GM21529 (cell line): ENCODE results near the gene COX5A.

Source experiments
- ATAC-seq: cut with Tn5 transposase; IDR thresholded peaks from one replicate; pipeline ENCODE4 v1.9.1; 2021; ENCODE audit not compliant: unreplicated experiment

The COX5A gene

GRCh38 chr15:74937590-74938371, at the start of gene COX5A:
COX5A (minus strand) TSS chr15:74938073; CDS start chr15:74938014, 59 bp downstream.
- ATAC-seq, result peak; percentile 91

DNA sequence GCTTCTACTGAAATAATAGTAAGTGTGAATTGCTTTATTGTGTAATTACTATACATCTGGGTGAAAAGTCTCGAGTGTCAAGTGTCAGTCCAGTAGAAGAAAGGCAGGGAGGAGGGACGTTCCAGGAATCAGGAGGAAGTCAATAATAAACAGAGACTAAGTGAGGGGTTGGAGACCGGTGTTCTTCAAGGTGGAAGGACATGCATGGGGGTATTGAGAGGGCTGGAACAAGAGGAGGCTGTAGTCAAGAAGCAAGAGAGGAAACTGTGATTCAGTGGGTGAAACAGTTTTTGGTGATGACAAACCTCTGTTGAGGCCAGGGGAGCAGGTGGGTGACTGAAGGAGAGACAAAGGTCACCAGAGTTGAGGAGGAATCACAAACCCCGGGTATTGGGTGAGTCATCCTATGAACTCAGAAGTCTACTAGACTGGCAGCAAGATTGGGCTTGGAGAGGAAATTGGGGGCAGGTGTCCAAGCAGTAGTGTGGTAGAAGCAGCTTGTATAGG, 45.9 kb upstream of the COX5A start:
- ATAC-seq, result peak; percentile 56

- no peak for ATAC-seq
These were observed 44.3 kb upstream of the COX5A start for GRCh38 chr15:74982183-74982582.

DNA sequence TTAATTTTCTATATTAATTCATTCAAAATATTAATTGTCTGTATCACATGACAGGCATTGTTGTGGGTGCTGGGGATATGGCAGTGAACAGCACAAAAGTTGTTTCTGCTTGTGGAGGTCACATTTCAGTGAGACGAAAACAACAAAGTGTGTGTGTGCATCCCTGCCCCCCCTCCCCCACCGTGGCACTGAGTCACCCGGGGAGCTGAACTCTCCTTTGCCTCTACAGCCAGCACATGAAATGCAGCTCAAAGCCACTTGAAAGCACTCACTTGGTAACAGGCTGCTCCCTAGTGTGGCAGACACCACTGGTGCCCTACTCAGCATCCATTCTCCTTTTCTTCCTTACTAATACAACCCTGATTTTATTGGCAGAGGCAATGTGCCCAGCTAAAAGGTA, 40.6 kb upstream of the COX5A start:
- ATAC-seq, result no peak

GRCh38 chr15:74978077-74978476, 40.2 kb upstream of the COX5A start:
- ATAC-seq, result no peak

- no peak for ATAC-seq
These were observed 39.7 kb upstream of the COX5A start for GRCh38 chr15:74977599-74977998.

DNA sequence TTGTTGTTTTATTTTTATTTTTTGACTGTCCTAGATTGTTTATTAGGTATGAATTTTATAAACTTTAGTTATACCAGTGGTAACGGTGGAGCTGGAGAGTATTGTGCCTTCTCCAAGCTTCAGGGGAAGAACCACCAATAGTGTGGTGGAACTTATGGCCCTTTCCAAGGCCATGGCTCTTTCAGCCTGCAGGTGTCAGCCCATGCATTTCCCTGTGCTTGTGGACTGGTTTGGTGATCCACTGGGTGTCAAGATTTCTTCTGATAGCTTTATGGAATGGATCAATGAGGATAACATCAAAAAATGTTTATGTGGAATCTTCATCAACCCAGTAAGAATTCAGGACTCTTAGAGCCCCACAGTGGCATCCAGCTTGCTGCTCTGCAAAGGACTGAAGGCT, 38.3 kb upstream of the COX5A start:
- no peak for ATAC-seq

GRCh38 chr15:74967670-74968069, 29.8 kb upstream of the COX5A start:
- ATAC-seq, result no peak

GRCh38 chr15:74964794-74965193, 26.9 kb upstream of the COX5A start:
- no peak for ATAC-seq

DNA sequence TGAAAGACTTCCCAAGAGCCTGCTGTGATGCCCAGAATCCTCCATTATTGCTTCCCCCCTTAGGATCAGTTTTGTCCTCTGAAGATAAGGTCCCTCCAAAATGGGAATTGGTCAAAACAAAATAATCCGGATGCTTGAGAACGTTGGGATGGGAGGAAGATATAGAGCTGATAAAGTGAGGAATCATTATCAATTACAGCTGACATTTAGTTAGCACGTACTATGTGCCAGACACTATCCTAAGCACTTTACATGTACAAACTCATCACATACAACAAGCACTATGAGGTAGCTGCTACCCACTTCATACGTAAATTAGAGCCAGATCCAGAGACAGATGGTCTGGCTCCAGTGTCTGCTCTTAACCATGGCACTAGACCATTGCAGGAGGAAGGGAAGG, 25.3 kb upstream of the COX5A start:
- ATAC-seq, result no peak

DNA sequence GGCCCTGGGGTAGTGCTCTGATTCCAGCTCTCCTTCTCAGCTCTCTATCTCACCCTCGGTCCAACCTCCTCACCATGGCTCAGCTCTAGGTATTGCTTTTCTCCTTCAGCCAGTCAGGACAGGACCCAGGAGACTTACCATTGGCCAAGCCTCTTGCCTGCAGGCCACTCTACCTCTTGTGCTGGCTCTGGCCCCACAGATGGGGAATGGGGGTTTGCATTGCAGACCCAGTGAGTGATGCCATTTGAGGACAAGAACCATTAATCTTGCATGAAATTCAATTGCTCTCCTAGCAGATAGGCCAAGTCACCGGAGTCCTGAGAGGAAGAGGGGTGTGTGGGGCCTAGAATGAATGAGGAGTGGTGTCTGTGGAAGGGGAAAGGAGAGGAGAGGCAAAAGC, 24.8 kb upstream of the COX5A start:
- ATAC-seq, result no peak

DNA sequence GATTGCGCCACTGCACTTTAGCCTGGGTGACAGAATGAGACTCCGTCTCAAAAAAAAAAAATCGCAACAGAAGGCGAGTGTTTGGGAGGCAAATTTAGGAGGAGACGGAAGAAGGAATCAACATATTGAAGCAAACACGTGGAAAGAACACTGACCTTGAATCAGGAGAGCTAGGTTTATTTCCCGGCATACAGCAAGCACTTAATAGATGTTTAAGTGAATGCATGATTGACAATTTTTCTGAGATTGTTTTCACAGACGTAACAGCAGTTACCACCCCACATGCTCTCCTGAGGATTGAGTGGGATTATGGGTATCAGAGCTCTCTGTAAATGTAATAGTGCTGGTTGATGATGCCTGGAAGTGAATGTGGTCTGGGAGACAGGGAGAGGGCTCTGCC, 24.3 kb upstream of the COX5A start:
- ATAC-seq, result no peak

- ATAC-seq, result no peak
These were observed 23.7 kb upstream of the COX5A start for GRCh38 chr15:74961616-74962015.

- no peak for ATAC-seq
These were observed 23.2 kb upstream of the COX5A start for GRCh38 chr15:74960995-74961588.

GRCh38 chr15:74960286-74960685, 22.4 kb upstream of the COX5A start:
- ATAC-seq, result no peak

GRCh38 chr15:74959586-74959939, 21.7 kb upstream of the COX5A start:
- ATAC-seq, result no peak

GRCh38 chr15:74958908-74959585, 21.2 kb upstream of the COX5A start:
- ATAC-seq, result no peak

DNA sequence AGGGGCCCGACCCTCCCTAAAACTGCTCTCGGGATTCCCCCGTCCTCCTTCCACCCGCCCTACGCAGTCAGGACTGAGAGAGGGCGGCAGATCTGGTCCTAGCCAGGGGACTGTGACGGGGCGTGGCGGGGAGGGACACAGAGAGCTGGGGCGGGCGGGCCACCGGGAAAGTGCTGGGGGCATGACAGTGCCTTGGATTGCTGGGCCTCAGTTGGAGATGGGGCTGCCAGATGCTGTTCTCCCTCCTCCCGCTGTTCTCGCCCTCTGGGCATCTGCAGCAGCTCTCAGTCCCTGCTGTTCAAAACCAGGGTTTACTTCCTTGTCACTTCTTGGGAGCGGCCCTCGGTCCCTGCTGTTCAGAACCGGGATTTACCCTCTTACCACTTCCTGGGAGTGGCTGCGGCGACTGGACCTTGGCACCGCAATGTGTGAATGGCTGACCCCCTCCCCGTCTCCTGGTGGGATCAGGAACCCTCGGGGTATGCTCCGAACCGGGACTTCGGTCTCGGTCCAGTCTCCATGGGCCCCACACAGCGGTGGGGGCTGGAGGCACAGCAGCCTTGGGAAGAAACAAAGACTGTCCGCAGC, 20.5 kb upstream of the COX5A start:
- no peak for ATAC-seq

- ATAC-seq, result no peak
These were observed 19.7 kb upstream of the COX5A start for GRCh38 chr15:74957476-74958035.

GRCh38 chr15:74956648-74957475, 19.0 kb upstream of the COX5A start, which contains the start of gene RPP25:
RPP25 (minus strand) TSS chr15:74956772; CDS start chr15:74956583, 189 bp downstream.
- peak; percentile 75 for ATAC-seq
